Kidney (tissue), 14 donors: Measurements from ENCODE around the gene UGT2A3. TPM values are rescaled to one million over a fixed set of nuclear protein-coding genes. Genes with fewer than 3 reads are reported as not detected.
A peak's percentile ranks its signal among the peaks of the same experiment; 100 is the strongest.

Experiments used
- DNase-seq, 5 donors: peaks; one replicate each; pipeline ENCODE4 v3.0.0-alpha.2; 2013 to 2020
- FAIRE-seq: peaks from 2 replicates; lab custom pipeline; 2012; peaks lifted over from hg19 to GRCh38; lab: Jason Lieb, UNC
- H3K27ac ChIP-seq, 2 donors: one replicate each; pipeline ENCODE4 v1.7.0; 2013; ENCODE audit warnings: low read depth in 2 of 2, low read length in 2 of 2, inconsistent platforms in 1 of 2
- H3K27me3 ChIP-seq: one replicate; pipeline ENCODE4 v1.7.1; 2013; ENCODE audit warnings: low read length, inconsistent platforms; ENCODE audit not compliant: control insufficient read depth, insufficient read depth
- H3K36me3 ChIP-seq, 3 donors: one replicate each; pipeline versions ENCODE4 v1.7.0 to v1.7.1; 2013; ENCODE audit warnings: low read length in 3 of 3, control low read depth in 1 of 3, inconsistent platforms in 1 of 3; ENCODE audit not compliant: insufficient read depth in 3 of 3, control insufficient read depth in 2 of 3
- H3K4me1 ChIP-seq, 3 donors: one replicate each; pipeline versions ENCODE4 v1.7.0 to v1.7.1; 2013; ENCODE audit warnings: low read length in 3 of 3, inconsistent platforms in 1 of 3, low read depth in 1 of 3; ENCODE audit not compliant: control insufficient read depth in 2 of 3, insufficient read depth in 2 of 3
- H3K4me3 ChIP-seq, 3 donors: one replicate each; pipeline versions ENCODE4 v1.7.0 to v1.8.1; 2013; ENCODE audit warnings: low read length in 3 of 3, control low read depth in 1 of 3, inconsistent platforms in 1 of 3
- H3K9ac ChIP-seq, 3 donors: one replicate each; pipeline versions ENCODE4 v1.7.0 to v1.7.1; 2013; ENCODE audit warnings: low read length in 3 of 3, control low read depth in 1 of 3, inconsistent platforms in 1 of 3
- H3K9me3 ChIP-seq, 3 donors: one replicate each; pipeline versions ENCODE4 v1.7.0 to v1.7.1; 2013; ENCODE audit warnings: low read length in 3 of 3, control low read depth in 1 of 3, inconsistent platforms in 1 of 3; ENCODE audit not compliant: control insufficient read depth in 2 of 3, insufficient read depth in 1 of 3
- CTCF ChIP-seq: IDR thresholded peaks from 3 replicates; pipeline ENCODE4 v1.5.1; 2012; ENCODE audit warnings: mild to moderate bottlenecking, moderate library complexity, borderline replicate concordance; ENCODE audit not compliant: insufficient read depth; ENCODE audit errors: extremely low read depth
- intact Hi-C: fragments of 100-400 bp; cut with DNase I; formaldehyde crosslinking; loops from one replicate; pipeline ENCODE4 v1.11.1; 2022
- polyA plus RNA-seq: library from polyadenylated mRNA; stranded (reverse); fragments of 350-450 nt; fragmentation: Illumina TruSeq; extraction: RNeasy Lipid Tissue Mini Kit (QIAGEN cat#74804); gene quantifications from one replicate; pipeline ENCODE4 v1.2.3, GENCODE V29; 2014; ENCODE audit warnings: low read depth, low replicate concordance; ENCODE audit not compliant: insufficient read depth
- total RNA-seq: library from RNA; stranded (reverse); fragmentation: NEBNext Ultra II Directional; extraction: Animal tissue kit (Norgen Biotek cat#: 25700); gene quantifications from one replicate; pipeline ENCODE4 v1.2.1, GENCODE V29; 2021
- donor health status: control.
- donor health status: control.
- donor health status: control.
- donor health status: control.
- donor health status: control.
- donor health status: DM: yes; HTN: yes; CAD: no.
- donor health status: Normal renal cell carcinoma (clear cell type).

The UGT2A3 gene
- total and polyA plus RNA-seq, 2 donors from 2014 or later: 27.1 to 57.7 TPM

- Histone ChIP-seq H3K27ac (peak overlapping the region; percentile 12 to 42), H3K27me3 (no peaks in the 10 kb centered on the region), H3K9me3 (no peaks in the 10 kb centered on the region), H3K4me3 (peak overlapping the region; percentile 46 to 79 (median 71)), H3K4me1 (peaks cover 0 to 2% (median 0%) of the 10 kb centered on the region in 3 donors), H3K36me3 (no peaks in the 10 kb centered on the region), H3K9ac (peak overlapping the region in 1 of 3 donors; percentile 37)
- intact Hi-C loops: no loop called here
- no peak for TF ChIP-seq CTCF
- FAIRE-seq (no peak), DNase-seq (no peak)
Measured at GRCh38 chr4:68948985-68949384, 2.6 kb downstream of the UGT2A3 start.

- Histone ChIP-seq H3K4me3 (peak overlapping the region; percentile 6 to 79 (median 71)), H3K27ac (no peak overlapping the region), H3K9ac (peak overlapping the region in 1 of 3 donors; percentile 37), H3K4me1 (no peaks in the 10 kb centered on the region), H3K27me3 (no peaks in the 10 kb centered on the region), H3K9me3 (no peaks in the 10 kb centered on the region), H3K36me3 (no peaks in the 10 kb centered on the region)
- intact Hi-C loops: no loop called here
- TF ChIP-seq CTCF: no peak
- peak; percentile 32 for FAIRE-seq
- DNase-seq: no peak
Measured at GRCh38 chr4:68948044-68948743, 3.4 kb downstream of the UGT2A3 start.

GRCh38 chr4:68929076-68929737 lies 22.4 kb downstream of the UGT2A3 start:
- H3K9ac ChIP-seq: no peak overlapping the region
- DNase-seq (no peak), FAIRE-seq (no peak)
- peaks cover 0 to 2% (median 0%) of the 10 kb centered on the region in 3 donors for H3K4me1 ChIP-seq
- H3K36me3 ChIP-seq: peaks cover 0 to 4% (median 0%) of the 10 kb centered on the region in 3 donors
- no peak overlapping the region for H3K27ac ChIP-seq
- no peaks in the 10 kb centered on the region for H3K9me3 ChIP-seq
- no peaks in the 10 kb centered on the region for H3K27me3 ChIP-seq
- intact Hi-C loops: no loop called here
- no peak for TF ChIP-seq CTCF
- no peak overlapping the region for H3K4me3 ChIP-seq
